ENCODE results near the gene FTCD. TPM values are rescaled to one million over a fixed set of nuclear protein-coding genes. Genes with fewer than 3 reads are reported as not detected.

The FTCD gene
- total RNA-seq, 1 experiment from 2014 or later = 6.7 TPM

DNA sequence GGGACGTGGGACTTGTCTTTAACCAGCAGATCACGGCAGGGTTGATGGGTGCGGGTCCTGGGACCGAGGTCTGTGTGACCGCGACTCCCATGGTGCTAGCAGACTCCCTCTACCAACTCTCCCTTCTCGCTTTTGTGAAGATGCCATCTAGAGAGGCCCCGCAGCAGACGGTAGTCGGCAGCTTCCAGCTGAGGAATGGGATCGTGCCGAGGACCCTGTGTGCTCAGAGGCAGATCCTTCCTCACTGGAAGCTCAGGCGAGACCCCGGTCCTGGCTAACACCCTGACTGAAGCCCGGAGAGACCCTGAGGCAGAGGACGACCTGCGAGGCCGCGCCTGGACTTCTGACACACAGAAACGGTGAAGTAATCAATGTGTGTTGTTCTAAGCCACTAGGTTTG lies 41.4 kb upstream of the FTCD start:
- Histone ChIP-seq H3K4me1 (ENCODE audit: insufficient read depth, low read length) (no peaks in the 10 kb centered on the region), H3K23me2 (ENCODE audit: insufficient read length, low read depth, low read length, poor library complexity, severe bottlenecking) (no peaks in the 10 kb centered on the region), H3K4ac (ENCODE audit: low read depth, low read length) (no peak overlapping the region), H2BK120ac (ENCODE audit: low read depth, low read length, poor library complexity, severe bottlenecking) (no peak overlapping the region), H3K9me3 (ENCODE audit: control insufficient read depth, low read depth, low read length) (no peaks in the 10 kb centered on the region), H4K8ac (replicated peaks; ENCODE audit: insufficient read length, low read depth, low read length) (no peak overlapping the region), H3K79me2 (ENCODE audit: insufficient read depth, low read length) (no peaks in the 10 kb centered on the region), H3K18ac (ENCODE audit: insufficient read length, low read depth, low read length) (no peak overlapping the region), H2BK15ac (ENCODE audit: low read depth, low read length) (no peak overlapping the region), H3K27ac (ENCODE audit: insufficient read length, low read depth, low read length) (no peak overlapping the region), H3K79me1 (ENCODE audit: insufficient read depth, low read depth, low read length, poor library complexity, severe bottlenecking) (no peaks in the 10 kb centered on the region), H3K4me2 (ENCODE audit: insufficient read depth, insufficient read length, low read length) (no peak overlapping the region), H2BK12ac (ENCODE audit: insufficient read length, low read depth, low read length) (no peak overlapping the region), H2BK5ac (ENCODE audit: insufficient read length, low read length) (no peak overlapping the region), H4K20me1 (ENCODE audit: control insufficient read depth, insufficient read depth, insufficient read length) (no peaks in the 10 kb centered on the region), H3T11ph (ENCODE audit: low read length) (no peak overlapping the region), H3K56ac (ENCODE audit: insufficient read length, low read depth, low read length) (no peak overlapping the region), H2BK20ac (ENCODE audit: low read depth, low read length, poor library complexity, severe bottlenecking) (no peak overlapping the region), H4K91ac (ENCODE audit: insufficient read length, low read depth, low read length) (no peak overlapping the region), H3K27me3 (ENCODE audit: insufficient read depth, low read length) (no peaks in the 10 kb centered on the region), H3K14ac (ENCODE audit: insufficient read depth, low read length) (no peak overlapping the region), H3K23ac (ENCODE audit: insufficient read length, low read depth, low read length) (no peak overlapping the region), H2AK5ac (ENCODE audit: insufficient read length, low read length) (no peak overlapping the region), H2AFZ (ENCODE audit: low read length) (no peak overlapping the region), H4K5ac (ENCODE audit: insufficient read length, low read depth, low read length) (no peak overlapping the region), H3K9ac (ENCODE audit: extremely low read depth, insufficient read length, low read length) (no peak overlapping the region)
- Mint-ChIP-seq H3K4me3 (no peak overlapping the region), H3K27me3 (ENCODE audit: low read depth) (no peaks in the 10 kb centered on the region), H3K9me3 (no peaks in the 10 kb centered on the region), H3K4me1 (no peaks in the 10 kb centered on the region), H3K36me3 (ENCODE audit: insufficient read depth in 1 of 3, low read depth in 3 of 3) (peaks cover 52 to 78% (median 68%) of the 10 kb centered on the region in 3 experiments; a peak in 6 of 7 replicates), H3K27ac (peak overlapping the region in 1 of 3 experiments; percentile 49; a peak in 3 of 7 replicates)
- no peak for DNase-seq
- WGBS (ENCODE audit: extremely low coverage, insufficient read length, low lambda C conversion rate) = no CpG with 5 or more reads among the region's 20 CpGs
- TF ChIP-seq, protein P1, sequence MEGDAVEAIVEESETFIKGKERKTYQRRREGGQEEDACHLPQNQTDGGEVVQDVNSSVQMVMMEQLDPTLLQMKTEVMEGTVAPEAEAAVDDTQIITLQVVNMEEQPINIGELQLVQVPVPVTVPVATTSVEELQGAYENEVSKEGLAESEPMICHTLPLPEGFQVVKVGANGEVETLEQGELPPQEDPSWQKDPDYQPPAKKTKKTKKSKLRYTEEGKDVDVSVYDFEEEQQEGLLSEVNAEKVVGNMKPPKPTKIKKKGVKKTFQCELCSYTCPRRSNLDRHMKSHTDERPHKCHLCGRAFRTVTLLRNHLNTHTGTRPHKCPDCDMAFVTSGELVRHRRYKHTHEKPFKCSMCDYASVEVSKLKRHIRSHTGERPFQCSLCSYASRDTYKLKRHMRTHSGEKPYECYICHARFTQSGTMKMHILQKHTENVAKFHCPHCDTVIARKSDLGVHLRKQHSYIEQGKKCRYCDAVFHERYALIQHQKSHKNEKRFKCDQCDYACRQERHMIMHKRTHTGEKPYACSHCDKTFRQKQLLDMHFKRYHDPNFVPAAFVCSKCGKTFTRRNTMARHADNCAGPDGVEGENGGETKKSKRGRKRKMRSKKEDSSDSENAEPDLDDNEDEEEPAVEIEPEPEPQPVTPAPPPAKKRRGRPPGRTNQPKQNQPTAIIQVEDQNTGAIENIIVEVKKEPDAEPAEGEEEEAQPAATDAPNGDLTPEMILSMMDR (conservative IDR thresholded peaks at IDR 0.05) = no peak
